GM10266 (cell line): ENCODE data around the gene GLIS1.

Experiments used
- DNase-seq: peaks from one replicate; pipeline ENCODE4 v3.0.0; 2012; ENCODE audit errors: extremely low spot score
- TF ChIP-seq, protein P1 (sequence below): IDR thresholded peaks from 2 replicates; pipeline ENCODE4 v1.5.1; 2012; ENCODE audit warnings: mild to moderate bottlenecking, low read depth; ENCODE audit not compliant: control insufficient read depth, insufficient read depth; ENCODE audit errors: missing control alignments

The GLIS1 gene

DNA sequence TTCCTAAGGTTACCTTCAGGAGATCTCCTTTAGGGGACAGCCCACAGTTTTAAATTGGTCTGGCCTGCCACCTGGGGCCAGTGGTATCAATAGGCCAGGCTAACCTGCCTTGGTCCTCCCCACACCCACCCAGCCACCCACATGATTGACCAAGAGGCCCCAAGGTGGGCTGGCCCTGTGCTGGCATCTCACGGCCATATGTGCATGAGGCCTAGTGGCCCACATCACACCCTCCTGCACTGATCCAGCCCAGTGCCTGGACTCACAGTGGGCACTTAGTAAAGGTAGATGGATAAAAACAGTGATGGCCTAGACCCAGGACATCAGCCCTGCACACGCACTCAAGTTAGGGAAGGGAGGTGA is 197.7 kb downstream of the GLIS1 start:
- TF ChIP-seq, protein P1, sequence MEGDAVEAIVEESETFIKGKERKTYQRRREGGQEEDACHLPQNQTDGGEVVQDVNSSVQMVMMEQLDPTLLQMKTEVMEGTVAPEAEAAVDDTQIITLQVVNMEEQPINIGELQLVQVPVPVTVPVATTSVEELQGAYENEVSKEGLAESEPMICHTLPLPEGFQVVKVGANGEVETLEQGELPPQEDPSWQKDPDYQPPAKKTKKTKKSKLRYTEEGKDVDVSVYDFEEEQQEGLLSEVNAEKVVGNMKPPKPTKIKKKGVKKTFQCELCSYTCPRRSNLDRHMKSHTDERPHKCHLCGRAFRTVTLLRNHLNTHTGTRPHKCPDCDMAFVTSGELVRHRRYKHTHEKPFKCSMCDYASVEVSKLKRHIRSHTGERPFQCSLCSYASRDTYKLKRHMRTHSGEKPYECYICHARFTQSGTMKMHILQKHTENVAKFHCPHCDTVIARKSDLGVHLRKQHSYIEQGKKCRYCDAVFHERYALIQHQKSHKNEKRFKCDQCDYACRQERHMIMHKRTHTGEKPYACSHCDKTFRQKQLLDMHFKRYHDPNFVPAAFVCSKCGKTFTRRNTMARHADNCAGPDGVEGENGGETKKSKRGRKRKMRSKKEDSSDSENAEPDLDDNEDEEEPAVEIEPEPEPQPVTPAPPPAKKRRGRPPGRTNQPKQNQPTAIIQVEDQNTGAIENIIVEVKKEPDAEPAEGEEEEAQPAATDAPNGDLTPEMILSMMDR: no peak

GRCh38 chr1:53540604-53541262 is 198.2 kb downstream of the GLIS1 start:
- TF ChIP-seq, protein P1: no peak
- no peak for DNase-seq

More for the DNA sequence above, 197.7 kb downstream of the GLIS1 start:
- no peak for DNase-seq

GRCh38 chr1:53539711-53540603 is 199.0 kb downstream of the GLIS1 start:
- TF ChIP-seq, protein P1: no peak
- no peak for DNase-seq

DNA sequence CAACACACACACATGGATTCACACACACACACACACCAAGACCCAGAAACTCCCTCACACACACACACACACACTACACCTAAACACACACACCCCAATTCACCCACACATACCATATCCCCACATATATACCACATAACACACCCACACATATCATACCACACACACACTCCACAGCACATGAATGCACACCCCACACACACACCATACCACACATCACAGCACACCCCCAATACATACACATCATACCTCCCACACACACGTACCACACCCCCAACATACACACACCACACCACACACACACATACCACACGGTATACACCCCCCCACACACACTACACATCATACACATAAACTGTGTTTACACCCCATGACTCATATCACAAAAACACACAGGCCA is 199.7 kb downstream of the GLIS1 start:
- no peak for DNase-seq
- TF ChIP-seq, protein P1: no peak

- DNase-seq: no peak
- TF ChIP-seq, protein P1: no peak
Measured at GRCh38 chr1:53536606-53537005, 202.4 kb downstream of the GLIS1 start.

DNA sequence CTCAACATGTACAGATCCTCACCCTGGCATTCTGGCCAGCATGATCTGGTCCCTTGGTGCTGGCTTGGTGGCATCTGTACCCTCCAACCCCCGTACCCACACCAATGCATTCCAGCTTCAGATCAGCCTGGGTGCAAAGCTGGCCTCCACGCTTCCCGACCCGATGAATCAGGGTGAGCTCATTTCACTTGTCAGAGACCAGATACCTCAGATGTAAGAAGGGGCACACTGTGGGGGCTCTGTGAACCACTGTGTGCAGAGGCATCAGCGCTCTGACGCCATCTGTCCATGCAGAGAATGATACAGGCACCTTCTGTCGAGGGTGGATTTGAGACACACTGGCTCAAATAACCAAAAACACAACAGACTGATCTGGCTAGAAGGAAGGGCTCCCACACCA is 203.1 kb downstream of the GLIS1 start:
- DNase-seq: no peak
- TF ChIP-seq, protein P1: no peak

GRCh38 chr1:53535226-53535625 is 203.7 kb downstream of the GLIS1 start:
- TF ChIP-seq, protein P1: no peak
- no peak for DNase-seq
